ENCODE data around the gene IKBKG. TPM values are rescaled to one million over a fixed set of nuclear protein-coding genes. Genes with fewer than 3 reads are reported as not detected.
"Not testable (repeated sequence)": the region's sequence is repeated elsewhere in the genome, so short reads cannot be mapped to it uniquely, and the experiment has no call there.

IKBKG gene
- total RNA-seq: 10 to 100 TPM; 14.2 to 43.1 (median 29.0) TPM

GRCh38 chrX:154547245-154548027 lies at the start of gene IKBKG:
Gene IKBKG (plus strand): TSS chrX:154547620. CDS start chrX:154552003, 4,383 bp downstream.
- Histone ChIP-seq H3K4me1 (peaks cover 0 to 40% (median 8%) of the 10 kb centered on the region in 4 donors), H3K9me3 (no peaks in the 10 kb centered on the region), H3K36me3 (no peaks in the 10 kb centered on the region), H3K4me3 (peak within 1 kb of the TSS; percentile 54 to 72 (median 70)), H3K27me3 (no peaks in the 10 kb centered on the region), H3K27ac (peak within 1 kb of the TSS; percentile 73 to 90 (median 84))
- TF ChIP-seq EP300 (IDR thresholded peaks at IDR 0.05) (peak in 1 of 2 donors; percentile 66), POLR2A (IDR thresholded peaks at IDR 0.05) (peak in 1 of 2 donors; percentile 28), CTCF (IDR thresholded peaks at IDR 0.05) (no peak)
- DNase-seq (ENCODE audit: low spot score in 2 of 2): peak; percentile 81 to 88
- 0 to 41% methylated on average over 25 to 32 of the region's 69 CpGs for WGBS, 2 donors

- H3K4me1 ChIP-seq; DNase-seq (ENCODE audit: low spot score in 2 of 2): not testable (repeated sequence)
- 83 to 89% methylated on average over 7 of the region's 7 CpGs for WGBS, 2 donors
Observed at GRCh38 chrX:154501423-154501822, 46.0 kb upstream of the IKBKG start.

GRCh38 chrX:154502098-154502497 lies 45.3 kb upstream of the IKBKG start:
- no peaks in the 10 kb centered on the region for H3K27me3 ChIP-seq
- peaks cover 0 to 21% (median 0%) of the 10 kb centered on the region in 3 donors for H3K36me3 ChIP-seq
- no peak overlapping the region for H3K27ac ChIP-seq
- 79 to 91% methylated on average over 8 of the region's 8 CpGs for WGBS, 2 donors
- no peaks in the 10 kb centered on the region for H3K9me3 ChIP-seq
- H3K4me3 ChIP-seq: no peak overlapping the region
- no peak for DNase-seq (ENCODE audit: low spot score in 2 of 2)
- no peaks in the 10 kb centered on the region for H3K4me1 ChIP-seq
- TF ChIP-seq POLR2A (IDR thresholded peaks at IDR 0.05) (no peak), EP300 (IDR thresholded peaks at IDR 0.05) (no peak), CTCF (IDR thresholded peaks at IDR 0.05) (no peak)

More at GRCh38 chrX:154501423-154501822, 46.0 kb upstream of the IKBKG start:
- H3K9me3 ChIP-seq, H3K27ac ChIP-seq, H3K4me3 ChIP-seq, H3K27me3 ChIP-seq: not testable (repeated sequence)
- H3K36me3 ChIP-seq: peaks cover 0 to 15% (median 0%) of the 10 kb centered on the region in 3 donors

- TF ChIP-seq CTCF (IDR thresholded peaks at IDR 0.05) (no peak), POLR2A (IDR thresholded peaks at IDR 0.05) (no peak), EP300 (IDR thresholded peaks at IDR 0.05) (no peak)
- DNase-seq (ENCODE audit: low spot score in 2 of 2): no peak
- H3K36me3 ChIP-seq: peaks cover 0 to 30% (median 0%) of the 10 kb centered on the region in 3 donors
- H3K9me3 ChIP-seq: no peaks in the 10 kb centered on the region
- H3K4me1 ChIP-seq: no peaks in the 10 kb centered on the region
- no peaks in the 10 kb centered on the region for H3K27me3 ChIP-seq
- 88 to 92% methylated on average over 3 of the region's 3 CpGs for WGBS, 2 donors
- H3K4me3 ChIP-seq: no peak overlapping the region
- H3K27ac ChIP-seq: no peak overlapping the region
Observed at GRCh38 chrX:154502989-154503388, 44.4 kb upstream of the IKBKG start.

- Histone ChIP-seq H3K9me3 (no peaks in the 10 kb centered on the region), H3K36me3 (peaks cover 0 to 52% (median 0%) of the 10 kb centered on the region in 3 donors), H3K27me3 (no peaks in the 10 kb centered on the region), H3K4me3 (no peak overlapping the region), H3K27ac (no peak overlapping the region), H3K4me1 (no peaks in the 10 kb centered on the region)
- TF ChIP-seq POLR2A (IDR thresholded peaks at IDR 0.05) (no peak), CTCF (IDR thresholded peaks at IDR 0.05) (no peak), EP300 (IDR thresholded peaks at IDR 0.05) (no peak)
- 64 to 76% methylated on average over 9 to 12 of the region's 12 CpGs for WGBS, 2 donors
- no peak for DNase-seq (ENCODE audit: low spot score in 2 of 2)
Observed at GRCh38 chrX:154505734-154506133, 41.7 kb upstream of the IKBKG start.
